ENCODE data around the gene CLN3.
"Not testable (repeated sequence)": the region's sequence is repeated elsewhere in the genome, so short reads cannot be mapped to it uniquely, and the experiment has no call there.

Gene CLN3

GRCh38 chr16:28447081-28447480, 44.8 kb downstream of the CLN3 start:
- H2AK5ac ChIP-seq (ENCODE audit: low read length); H2BK5ac ChIP-seq (ENCODE audit: low read depth, low read length, poor library complexity); H4K91ac ChIP-seq (ENCODE audit: low read depth, low read length); H3K27me3 ChIP-seq (ENCODE audit: insufficient read depth, low read length); H2BK120ac ChIP-seq (ENCODE audit: insufficient read depth, low read length, poor library complexity); H3K9ac ChIP-seq (ENCODE audit: low read length); H2AFZ ChIP-seq (ENCODE audit: insufficient read depth, low read length, poor library complexity); H4K12ac ChIP-seq (ENCODE audit: low read depth, low read length); H2BK12ac ChIP-seq (ENCODE audit: low read length); H3K36me3 ChIP-seq (ENCODE audit: control insufficient read depth in 1 of 2, insufficient read depth in 2 of 2, low read length in 2 of 2); H3K79me1 ChIP-seq (ENCODE audit: low read length); H3K27ac ChIP-seq (ENCODE audit: low read depth, low read length); DNase-seq; H3K23ac ChIP-seq (ENCODE audit: low read length); H3K14ac ChIP-seq (ENCODE audit: low read length); H3K79me2 ChIP-seq (ENCODE audit: control insufficient read depth, insufficient read depth, low read length, poor library complexity); H3K4me2 ChIP-seq (ENCODE audit: low read length); H3K18ac ChIP-seq (ENCODE audit: low read length); H3K4me3 ChIP-seq (ENCODE audit: low read depth, low read length); H3K9me3 ChIP-seq (ENCODE audit: insufficient read depth, low read depth, low read length); H3K4ac ChIP-seq (ENCODE audit: low read depth, low read length); H4K8ac ChIP-seq (ENCODE audit: low read depth, low read length); H3K4me1 ChIP-seq (ENCODE audit: control insufficient read depth in 1 of 2, insufficient read depth in 2 of 2, low read length in 2 of 2): not testable (repeated sequence)
- WGBS (ENCODE audit: extremely low coverage, insufficient coverage, insufficient read length), result no CpG with 5 or more reads among the region's 6 CpGs

- H3K4me3 ChIP-seq (ENCODE audit: low read depth, low read length); H3K18ac ChIP-seq (ENCODE audit: low read length); H3K4ac ChIP-seq (ENCODE audit: low read depth, low read length); H2AK5ac ChIP-seq (ENCODE audit: low read length); H3K27ac ChIP-seq (ENCODE audit: low read depth, low read length); H4K8ac ChIP-seq (ENCODE audit: low read depth, low read length); H3K9me3 ChIP-seq (ENCODE audit: insufficient read depth, low read depth, low read length); H4K12ac ChIP-seq (ENCODE audit: low read depth, low read length); H3K14ac ChIP-seq (ENCODE audit: low read length); H4K91ac ChIP-seq (ENCODE audit: low read depth, low read length); H3K4me1 ChIP-seq (ENCODE audit: control insufficient read depth in 1 of 2, insufficient read depth in 2 of 2, low read length in 2 of 2); H3K4me2 ChIP-seq (ENCODE audit: low read length); H2AFZ ChIP-seq (ENCODE audit: insufficient read depth, low read length, poor library complexity); H2BK5ac ChIP-seq (ENCODE audit: low read depth, low read length, poor library complexity); H2BK120ac ChIP-seq (ENCODE audit: insufficient read depth, low read length, poor library complexity); H3K79me2 ChIP-seq (ENCODE audit: control insufficient read depth, insufficient read depth, low read length, poor library complexity); H3K27me3 ChIP-seq (ENCODE audit: insufficient read depth, low read length); H3K9ac ChIP-seq (ENCODE audit: low read length); H3K36me3 ChIP-seq (ENCODE audit: control insufficient read depth in 1 of 2, insufficient read depth in 2 of 2, low read length in 2 of 2); DNase-seq; H3K79me1 ChIP-seq (ENCODE audit: low read length); H3K23ac ChIP-seq (ENCODE audit: low read length); H2BK12ac ChIP-seq (ENCODE audit: low read length): not testable (repeated sequence)
- WGBS (ENCODE audit: extremely low coverage, insufficient coverage, insufficient read length), result no CpG with 5 or more reads among the region's 4 CpGs
These were observed 45.5 kb downstream of the CLN3 start for GRCh38 chr16:28446388-28446787.

GRCh38 chr16:28443943-28444342, 47.9 kb downstream of the CLN3 start:
- H4K8ac ChIP-seq (ENCODE audit: low read depth, low read length); H2AFZ ChIP-seq (ENCODE audit: insufficient read depth, low read length, poor library complexity); H3K4me2 ChIP-seq (ENCODE audit: low read length); H3K23ac ChIP-seq (ENCODE audit: low read length); H3K79me1 ChIP-seq (ENCODE audit: low read length); H2BK12ac ChIP-seq (ENCODE audit: low read length); H3K4ac ChIP-seq (ENCODE audit: low read depth, low read length); H2BK5ac ChIP-seq (ENCODE audit: low read depth, low read length, poor library complexity); H4K91ac ChIP-seq (ENCODE audit: low read depth, low read length); H2AK5ac ChIP-seq (ENCODE audit: low read length); H3K27ac ChIP-seq (ENCODE audit: low read depth, low read length); H3K14ac ChIP-seq (ENCODE audit: low read length); H4K12ac ChIP-seq (ENCODE audit: low read depth, low read length); H3K9me3 ChIP-seq (ENCODE audit: insufficient read depth, low read depth, low read length); H3K4me1 ChIP-seq (ENCODE audit: control insufficient read depth in 1 of 2, insufficient read depth in 2 of 2, low read length in 2 of 2); H3K36me3 ChIP-seq (ENCODE audit: control insufficient read depth in 1 of 2, insufficient read depth in 2 of 2, low read length in 2 of 2); H3K27me3 ChIP-seq (ENCODE audit: insufficient read depth, low read length); H3K4me3 ChIP-seq (ENCODE audit: low read depth, low read length); H3K9ac ChIP-seq (ENCODE audit: low read length); H3K79me2 ChIP-seq (ENCODE audit: control insufficient read depth, insufficient read depth, low read length, poor library complexity); H2BK120ac ChIP-seq (ENCODE audit: insufficient read depth, low read length, poor library complexity); DNase-seq; H3K18ac ChIP-seq (ENCODE audit: low read length): not testable (repeated sequence)
- no CpG with 5 or more reads among the region's 6 CpGs for WGBS (ENCODE audit: extremely low coverage, insufficient coverage, insufficient read length)

- H3K4me1 ChIP-seq (ENCODE audit: control insufficient read depth in 1 of 2, insufficient read depth in 2 of 2, low read length in 2 of 2); H3K14ac ChIP-seq (ENCODE audit: low read length); H3K4me3 ChIP-seq (ENCODE audit: low read depth, low read length); H3K9ac ChIP-seq (ENCODE audit: low read length); H4K8ac ChIP-seq (ENCODE audit: low read depth, low read length); H2BK5ac ChIP-seq (ENCODE audit: low read depth, low read length, poor library complexity); H3K9me3 ChIP-seq (ENCODE audit: insufficient read depth, low read depth, low read length); H2AK5ac ChIP-seq (ENCODE audit: low read length); H3K79me1 ChIP-seq (ENCODE audit: low read length); H3K4ac ChIP-seq (ENCODE audit: low read depth, low read length); H3K27me3 ChIP-seq (ENCODE audit: insufficient read depth, low read length); H3K4me2 ChIP-seq (ENCODE audit: low read length); DNase-seq; H3K18ac ChIP-seq (ENCODE audit: low read length); H4K91ac ChIP-seq (ENCODE audit: low read depth, low read length); H2AFZ ChIP-seq (ENCODE audit: insufficient read depth, low read length, poor library complexity); H3K79me2 ChIP-seq (ENCODE audit: control insufficient read depth, insufficient read depth, low read length, poor library complexity); H4K12ac ChIP-seq (ENCODE audit: low read depth, low read length); H2BK120ac ChIP-seq (ENCODE audit: insufficient read depth, low read length, poor library complexity); H3K23ac ChIP-seq (ENCODE audit: low read length); H2BK12ac ChIP-seq (ENCODE audit: low read length); H3K27ac ChIP-seq (ENCODE audit: low read depth, low read length); H3K36me3 ChIP-seq (ENCODE audit: control insufficient read depth in 1 of 2, insufficient read depth in 2 of 2, low read length in 2 of 2): not testable (repeated sequence)
- WGBS (ENCODE audit: extremely low coverage, insufficient coverage, insufficient read length), result no CpG with 5 or more reads among the region's 6 CpGs
These were observed 53.0 kb downstream of the CLN3 start for GRCh38 chr16:28438899-28439298.
